Spinal cord (tissue), 10 donors: ENCODE data around the gene CRADD. TPM values are rescaled to one million over a fixed set of nuclear protein-coding genes. Genes with fewer than 3 reads are reported as not detected.

Source experiments
- DNase-seq, 6 donors: peaks; one replicate each; pipeline versions ENCODE4 v3.0.0 to v3.0.0-alpha.2; 2013 to 2015; ENCODE audit warnings: low spot score in 6 of 6, low read depth in 4 of 6
- H3K27ac ChIP-seq: one replicate; pipeline ENCODE4 v1.5.1; 2013; ENCODE audit warnings: low read depth, low read length, control low read depth
- H3K27me3 ChIP-seq: one replicate; pipeline ENCODE4 v1.6.1; 2013; ENCODE audit warnings: low read length; ENCODE audit not compliant: control insufficient read depth, insufficient read depth
- H3K36me3 ChIP-seq: one replicate; pipeline ENCODE4 v1.6.1; 2013; ENCODE audit warnings: low read length; ENCODE audit not compliant: control insufficient read depth, insufficient read depth
- H3K4me1 ChIP-seq: one replicate; pipeline ENCODE4 v1.6.1; 2013; ENCODE audit warnings: low read length; ENCODE audit not compliant: control insufficient read depth, insufficient read depth
- H3K4me3 ChIP-seq: one replicate; pipeline ENCODE4 v1.5.1; 2013; ENCODE audit warnings: low read depth, low read length, control low read depth
- H3K9me3 ChIP-seq: one replicate; pipeline ENCODE4 v1.6.1; 2013; ENCODE audit warnings: low read length; ENCODE audit not compliant: control insufficient read depth, insufficient read depth
- WGBS: methylation state at CpG from one replicate; pipeline ENCODE4 v1.1.5; 2013; ENCODE audit warnings: missing lambda C conversion rate; ENCODE audit not compliant: insufficient coverage; 5-methylcytosine and 5-hydroxymethylcytosine counted together
- polyA plus RNA-seq, 2 donors: library from polyadenylated mRNA; unstranded; fragments of 120-200 nt; gene quantifications; one replicate each; pipeline ENCODE4 v1.2.1, GENCODE V29; 2013; ENCODE audit not compliant: insufficient read length in 2 of 2
- total RNA-seq, 2 donors: library from RNA; depleted of rRNA in 1 of 2; stranded (reverse); fragments of 120-200 nt in 1 of 2; fragments of >200 nt in 1 of 2; gene quantifications; one replicate each; pipeline versions ENCODE4 v1.2.3 to v1.2.4, GENCODE V29; 2013 to 2014
- donor health status: healthy.

The CRADD gene
- total and polyA plus RNA-seq, 4 donors, result 11.2 to 19.9 (median 15.2) TPM

GRCh38 chr12:93667672-93668071, 9.5 kb upstream of the CRADD start:
- Histone ChIP-seq H3K4me3 (no peak overlapping the region), H3K4me1 (no peaks in the 10 kb centered on the region), H3K27ac (no peak overlapping the region), H3K27me3 (no peaks in the 10 kb centered on the region), H3K9me3 (no peaks in the 10 kb centered on the region), H3K36me3 (no peaks in the 10 kb centered on the region)
- 71% methylated on average over 1 of the region's 1 CpG for WGBS
- no peak for DNase-seq

DNA sequence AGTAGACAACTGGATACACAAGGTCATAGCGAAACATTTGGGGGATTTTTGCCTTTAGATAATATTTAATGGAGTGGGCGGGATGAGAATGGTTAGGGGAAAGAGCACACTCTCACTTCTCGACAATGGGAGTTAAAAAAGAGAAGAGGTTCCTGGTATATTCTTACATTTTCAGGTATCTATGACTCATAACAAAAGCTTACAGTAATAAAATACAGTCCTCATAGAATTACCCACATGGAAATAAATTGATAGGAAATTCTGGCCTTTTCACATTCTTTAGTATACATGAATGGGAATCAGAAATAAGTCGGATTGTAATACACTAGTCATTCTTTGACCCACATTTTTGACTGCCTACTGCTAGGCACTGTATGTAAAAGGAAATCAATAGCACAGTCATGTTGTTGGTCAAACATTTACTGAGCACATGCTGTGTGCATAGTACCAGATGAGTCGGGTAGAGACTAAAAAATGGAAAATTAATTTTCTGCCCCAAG, 8.2 kb upstream of the CRADD start:
- Histone ChIP-seq H3K4me1 (no peaks in the 10 kb centered on the region), H3K4me3 (no peak overlapping the region), H3K27me3 (no peaks in the 10 kb centered on the region), H3K27ac (no peak overlapping the region), H3K36me3 (no peaks in the 10 kb centered on the region), H3K9me3 (no peaks in the 10 kb centered on the region)
- 100% methylated on average over 1 of the region's 5 CpGs for WGBS
- DNase-seq, result no peak

DNA sequence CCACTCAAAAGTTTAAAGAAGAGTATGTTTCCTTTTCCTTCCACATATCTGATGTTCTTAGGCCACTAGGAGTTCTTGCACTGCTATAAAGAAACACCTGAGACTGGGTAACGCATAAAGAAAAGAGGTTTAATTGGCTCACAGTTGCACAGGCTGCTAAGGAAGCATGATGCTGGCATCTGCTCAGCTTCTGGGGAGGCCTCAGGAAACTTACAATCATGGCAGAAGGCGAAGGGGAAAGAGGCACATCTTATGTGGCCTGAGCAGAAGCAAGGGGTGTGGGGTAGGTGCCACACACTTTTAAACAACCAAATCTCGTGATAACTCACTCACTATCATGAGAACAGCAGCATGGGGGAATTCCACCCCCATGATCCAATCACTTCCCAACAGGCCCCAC, 7.7 kb upstream of the CRADD start:
- Histone ChIP-seq H3K27me3 (no peaks in the 10 kb centered on the region), H3K4me3 (no peak overlapping the region), H3K27ac (no peak overlapping the region), H3K4me1 (no peaks in the 10 kb centered on the region), H3K9me3 (no peaks in the 10 kb centered on the region), H3K36me3 (no peaks in the 10 kb centered on the region)
- 100% methylated on average over 1 of the region's 3 CpGs for WGBS
- no peak for DNase-seq

- Histone ChIP-seq H3K27me3 (no peaks in the 10 kb centered on the region), H3K4me3 (no peak overlapping the region)
- WGBS, result 80% methylated on average over 1 of the region's 4 CpGs
Measured at GRCh38 chr12:93670104-93670503, 7.1 kb upstream of the CRADD start.

DNA sequence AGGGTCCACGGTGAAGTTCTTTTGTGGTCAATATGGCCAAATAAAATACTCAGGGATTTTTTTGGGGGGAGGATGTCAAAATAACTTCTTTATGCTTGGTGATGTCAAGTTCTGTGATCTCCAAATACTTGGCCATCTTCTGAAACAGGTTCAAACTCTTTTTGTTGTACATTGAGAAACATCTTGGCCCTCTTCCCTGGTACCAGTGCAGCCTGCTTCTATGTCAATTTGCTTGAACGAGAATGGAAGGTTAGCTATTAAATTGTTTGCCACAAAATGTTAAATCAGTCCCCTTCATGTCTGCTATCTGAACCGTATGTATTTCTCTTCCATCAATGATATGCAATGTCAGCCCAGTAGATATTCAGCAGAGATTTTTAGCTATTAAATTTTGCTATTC, 6.1 kb upstream of the CRADD start:
- DNase-seq, result no peak
- Histone ChIP-seq H3K27ac (no peak overlapping the region), H3K27me3 (no peaks in the 10 kb centered on the region), H3K9me3 (no peaks in the 10 kb centered on the region), H3K4me3 (no peak overlapping the region), H3K36me3 (no peaks in the 10 kb centered on the region), H3K4me1 (no peaks in the 10 kb centered on the region)
- WGBS, result no CpG with 5 or more reads among the region's 3 CpGs

More at GRCh38 chr12:93670104-93670503, 7.1 kb upstream of the CRADD start:
- no peaks in the 10 kb centered on the region for H3K4me1 ChIP-seq
- H3K36me3 ChIP-seq, result no peaks in the 10 kb centered on the region
- H3K27ac ChIP-seq, result no peak overlapping the region
- no peaks in the 10 kb centered on the region for H3K9me3 ChIP-seq
- DNase-seq, result no peak

- no peaks in the 10 kb centered on the region for H3K36me3 ChIP-seq
- H3K4me3 ChIP-seq, result no peak overlapping the region
- no peak overlapping the region for H3K27ac ChIP-seq
- H3K9me3 ChIP-seq, result no peaks in the 10 kb centered on the region
- WGBS, result no CpG with 5 or more reads among the region's 1 CpG
- H3K27me3 ChIP-seq, result no peaks in the 10 kb centered on the region
- H3K4me1 ChIP-seq, result peaks cover 4% of the 10 kb centered on the region
- DNase-seq, result no peak
Measured at GRCh38 chr12:93673084-93673483, 4.1 kb upstream of the CRADD start.

DNA sequence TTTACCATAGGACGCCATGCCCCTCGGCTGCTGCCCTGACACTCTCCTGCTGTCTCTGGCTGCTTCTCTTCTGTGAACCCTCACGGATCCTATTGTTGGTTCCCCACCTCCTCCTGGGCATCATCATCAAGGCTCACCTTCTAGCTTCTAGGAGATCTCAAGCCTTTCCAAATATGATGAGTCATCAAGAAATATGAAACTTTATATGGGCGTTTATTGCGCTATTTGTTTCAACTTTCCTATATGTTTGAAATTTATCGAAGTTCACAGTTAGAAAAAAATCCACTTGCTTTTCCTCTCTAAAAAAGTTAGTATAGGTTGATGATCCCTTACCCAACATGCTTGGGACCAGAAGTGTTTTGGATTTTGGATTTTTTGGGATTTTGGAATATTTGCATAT, 2.8 kb upstream of the CRADD start:
- 77% methylated on average over 2 of the region's 6 CpGs for WGBS
- H3K9me3 ChIP-seq, result no peaks in the 10 kb centered on the region
- H3K27me3 ChIP-seq, result no peaks in the 10 kb centered on the region
- no peak overlapping the region for H3K27ac ChIP-seq
- H3K4me1 ChIP-seq, result peaks cover 4% of the 10 kb centered on the region
- H3K36me3 ChIP-seq, result peaks cover 3% of the 10 kb centered on the region
- no peak overlapping the region for H3K4me3 ChIP-seq
- no peak for DNase-seq

GRCh38 chr12:93676408-93677194, 574 bp upstream of the CRADD start:
- Histone ChIP-seq H3K36me3 (peaks cover 3% of the 10 kb centered on the region), H3K4me3 (peak overlapping the region; percentile 96), H3K9me3 (no peaks in the 10 kb centered on the region), H3K4me1 (peaks cover 4% of the 10 kb centered on the region), H3K27ac (peak overlapping the region; percentile 100), H3K27me3 (no peaks in the 10 kb centered on the region)
- 66% methylated on average over 9 of the region's 12 CpGs for WGBS
- DNase-seq, result peak in 1 of 6 donors; percentile 24

DNA sequence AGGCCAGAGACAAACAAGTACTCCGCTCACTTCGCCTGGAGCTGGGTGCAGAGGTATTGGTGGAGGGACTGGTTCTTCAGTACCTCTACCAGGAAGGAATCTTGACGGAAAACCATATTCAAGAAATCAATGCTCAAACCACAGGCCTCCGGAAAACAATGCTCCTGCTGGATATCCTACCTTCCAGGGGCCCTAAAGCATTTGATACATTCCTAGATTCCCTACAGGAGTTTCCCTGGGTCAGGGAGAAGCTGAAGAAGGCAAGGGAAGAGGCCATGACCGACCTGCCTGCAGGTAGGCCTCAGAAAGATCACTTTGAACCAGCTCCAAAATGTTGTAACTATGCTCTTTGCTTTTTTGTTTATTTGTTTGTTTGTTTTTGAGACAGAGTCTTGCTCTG, 1.6 kb downstream of the CRADD start:
- WGBS, result 93% methylated on average over 1 of the region's 5 CpGs
- H3K9me3 ChIP-seq, result no peaks in the 10 kb centered on the region
- no peak for DNase-seq
- no peak overlapping the region for H3K4me3 ChIP-seq
- H3K27ac ChIP-seq, result no peak overlapping the region
- H3K36me3 ChIP-seq, result peaks cover 3% of the 10 kb centered on the region
- no peaks in the 10 kb centered on the region for H3K27me3 ChIP-seq
- H3K4me1 ChIP-seq, result peaks cover 11% of the 10 kb centered on the region

DNA sequence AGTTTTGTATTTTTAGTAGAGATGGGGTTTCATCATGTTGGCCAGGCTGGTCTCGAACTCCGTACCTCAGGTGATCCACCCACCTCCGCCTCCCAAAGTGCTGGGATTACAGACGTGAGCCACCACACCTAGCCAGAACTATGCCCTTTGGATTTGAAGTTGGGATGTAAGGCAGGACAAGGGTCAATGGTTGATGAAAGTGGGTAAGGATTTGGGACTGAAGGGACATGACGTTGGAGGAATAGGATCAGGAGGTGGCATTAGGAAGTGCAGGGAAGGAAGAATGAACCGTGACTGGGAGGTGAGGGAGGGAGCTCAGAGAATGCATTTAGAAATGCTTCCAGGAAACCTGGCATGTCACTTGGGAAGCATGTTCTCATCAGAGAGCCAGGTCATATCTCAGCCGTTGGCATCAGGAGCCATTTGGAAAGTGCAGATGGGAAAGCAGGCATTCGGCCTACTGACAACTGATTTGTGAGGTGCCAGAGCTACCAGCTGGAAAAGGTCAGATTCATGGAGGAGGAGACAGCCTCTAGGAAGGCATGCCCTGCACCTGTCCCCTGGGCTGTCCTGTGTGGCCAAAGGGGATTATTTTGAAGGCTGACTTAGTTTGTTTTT, 2.2 kb downstream of the CRADD start:
- Histone ChIP-seq H3K27me3 (no peaks in the 10 kb centered on the region), H3K27ac (no peak overlapping the region), H3K4me1 (peaks cover 11% of the 10 kb centered on the region), H3K9me3 (no peaks in the 10 kb centered on the region), H3K36me3 (peaks cover 3% of the 10 kb centered on the region), H3K4me3 (no peak overlapping the region)
- WGBS, result 71% methylated on average over 8 of the region's 8 CpGs
- DNase-seq, result peak in 2 of 6 donors; percentile 49 to 65
